ENCODE data around the gene R3HDM2. TPM values are rescaled to one million over a fixed set of nuclear protein-coding genes. Genes with fewer than 3 reads are reported as not detected.

The R3HDM2 gene
- total RNA-seq, 1 donor from 2014 or later = 19.2 TPM

GRCh38 chr12:57222286-57223190 is 208.3 kb downstream of the R3HDM2 start:
- peaks cover 70% of the 10 kb centered on the region for H3K27me3 ChIP-seq (ENCODE audit: insufficient read depth, low read length)
- no peaks in the 10 kb centered on the region for H3K36me3 ChIP-seq (ENCODE audit: insufficient read depth, low read length)
- no peak overlapping the region for H3K4me3 Mint-ChIP-seq (ENCODE audit: unreplicated experiment)
- H3K4me1 Mint-ChIP-seq (ENCODE audit: low read depth, unreplicated experiment) = peaks cover 21% of the 10 kb centered on the region
- peaks cover 4% of the 10 kb centered on the region for H3K9me3 Mint-ChIP-seq (ENCODE audit: unreplicated experiment)
- peaks cover 81% of the 10 kb centered on the region for H3K27me3 Mint-ChIP-seq (ENCODE audit: low read depth, unreplicated experiment)
- H3K27ac ChIP-seq (ENCODE audit: low read depth, low read length) = no peak overlapping the region
- H4K20me1 ChIP-seq (ENCODE audit: insufficient read depth, low read length) = peaks cover 32% of the 10 kb centered on the region
- H3K79me2 ChIP-seq (ENCODE audit: insufficient read depth, low read length) = no peaks in the 10 kb centered on the region
- H3K9me3 ChIP-seq (ENCODE audit: insufficient read depth, low read depth, low read length) = peaks cover under 1% of the 10 kb centered on the region
- H3K9ac ChIP-seq (ENCODE audit: low read length) = no peak overlapping the region
- no peak overlapping the region for H3K4me3 ChIP-seq (ENCODE audit: insufficient read depth, low read depth, low read length)
- no peak for FAIRE-seq
- no peak overlapping the region for H3K27ac Mint-ChIP-seq (ENCODE audit: unreplicated experiment)
- DNase-seq (ENCODE audit: low read depth) = no peak
- peaks cover 8% of the 10 kb centered on the region for H3K36me3 Mint-ChIP-seq (ENCODE audit: low read depth, unreplicated experiment)
- TF ChIP-seq CTCF (IDR thresholded peaks at IDR 0.05; ENCODE audit: insufficient read depth, low read depth, low read length) (no peak), EZH2 (IDR thresholded peaks at IDR 0.05; ENCODE audit: insufficient read depth, low read length) (no peak)
- no peak overlapping the region for H3K4me2 ChIP-seq (ENCODE audit: low read length)
- H2AFZ ChIP-seq (ENCODE audit: low read depth, low read length) = no peak overlapping the region
- peaks cover 7% of the 10 kb centered on the region for H3K4me1 ChIP-seq (ENCODE audit: insufficient read depth, low read length)

- Histone ChIP-seq H3K9ac (ENCODE audit: low read length) (no peak overlapping the region), H3K4me3 (ENCODE audit: insufficient read depth, low read depth, low read length) (no peak overlapping the region), H3K27me3 (ENCODE audit: insufficient read depth, low read length) (peaks cover 69% of the 10 kb centered on the region), H3K9me3 (ENCODE audit: insufficient read depth, low read depth, low read length) (peaks cover 3% of the 10 kb centered on the region), H3K27ac (ENCODE audit: low read depth, low read length) (no peak overlapping the region), H3K79me2 (ENCODE audit: insufficient read depth, low read length) (no peaks in the 10 kb centered on the region), H4K20me1 (ENCODE audit: insufficient read depth, low read length) (peaks cover 36% of the 10 kb centered on the region), H3K36me3 (ENCODE audit: insufficient read depth, low read length) (no peaks in the 10 kb centered on the region), H2AFZ (ENCODE audit: low read depth, low read length) (no peak overlapping the region), H3K4me2 (ENCODE audit: low read length) (no peak overlapping the region), H3K4me1 (ENCODE audit: insufficient read depth, low read length) (peaks cover 8% of the 10 kb centered on the region)
- no peak for DNase-seq (ENCODE audit: low read depth)
- no peak overlapping the region for H3K27ac Mint-ChIP-seq (ENCODE audit: unreplicated experiment)
- FAIRE-seq = no peak
- TF ChIP-seq EZH2 (IDR thresholded peaks at IDR 0.05; ENCODE audit: insufficient read depth, low read length) (peak; percentile 69), CTCF (IDR thresholded peaks at IDR 0.05; ENCODE audit: insufficient read depth, low read depth, low read length) (no peak)
- peaks cover 8% of the 10 kb centered on the region for H3K36me3 Mint-ChIP-seq (ENCODE audit: low read depth, unreplicated experiment)
- H3K4me1 Mint-ChIP-seq (ENCODE audit: low read depth, unreplicated experiment) = peaks cover 16% of the 10 kb centered on the region
- H3K27me3 Mint-ChIP-seq (ENCODE audit: low read depth, unreplicated experiment) = peaks cover 79% of the 10 kb centered on the region
- no peak overlapping the region for H3K4me3 Mint-ChIP-seq (ENCODE audit: unreplicated experiment)
- H3K9me3 Mint-ChIP-seq (ENCODE audit: unreplicated experiment) = peaks cover 4% of the 10 kb centered on the region
These were observed 209.5 kb downstream of the R3HDM2 start for GRCh38 chr12:57221169-57221917.

Measured in astrocyte (in vitro differentiated cells and primary cell).